NCI-H1694 treated with DMSO at 0.1 percent for 48 hours (cell line): ENCODE data around the gene RRAGD.

Experiments used
- DNase-seq: peaks from one replicate; lab custom pipeline; 2025; lab: John Stamatoyannopoulos, UW

The RRAGD gene, protein sequence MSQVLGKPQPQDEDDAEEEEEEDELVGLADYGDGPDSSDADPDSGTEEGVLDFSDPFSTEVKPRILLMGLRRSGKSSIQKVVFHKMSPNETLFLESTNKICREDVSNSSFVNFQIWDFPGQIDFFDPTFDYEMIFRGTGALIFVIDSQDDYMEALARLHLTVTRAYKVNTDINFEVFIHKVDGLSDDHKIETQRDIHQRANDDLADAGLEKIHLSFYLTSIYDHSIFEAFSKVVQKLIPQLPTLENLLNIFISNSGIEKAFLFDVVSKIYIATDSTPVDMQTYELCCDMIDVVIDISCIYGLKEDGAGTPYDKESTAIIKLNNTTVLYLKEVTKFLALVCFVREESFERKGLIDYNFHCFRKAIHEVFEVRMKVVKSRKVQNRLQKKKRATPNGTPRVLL

GRCh38 chr6:89412071-89413005 is at the start of gene RRAGD:
RRAGD (minus strand) TSS chr6:89412273; CDS start chr6:89411993, 280 bp downstream.
- peak; percentile 49 for DNase-seq

DNA sequence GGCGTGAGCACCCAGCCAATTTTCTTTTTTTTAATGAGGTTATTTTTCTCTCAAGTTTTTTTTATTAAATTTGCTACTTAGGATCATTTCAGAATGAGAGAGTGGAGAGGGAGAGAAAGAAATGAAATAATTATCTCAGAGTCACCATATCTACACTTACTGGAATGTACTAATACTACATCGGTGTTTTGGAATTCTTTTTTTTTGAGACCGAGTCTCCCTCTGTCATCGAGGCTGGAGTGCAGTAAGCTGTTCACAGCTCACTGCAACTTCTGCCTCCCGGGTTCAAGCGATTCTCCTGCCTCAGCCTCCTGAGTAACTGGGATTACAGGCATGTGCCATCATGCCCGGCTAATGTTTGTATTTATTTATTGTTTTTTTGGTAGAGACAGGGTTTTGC is 48.6 kb upstream of the RRAGD start:
- DNase-seq: no peak

- DNase-seq: no peak
Measured at GRCh38 chr6:89459501-89459900, 47.4 kb upstream of the RRAGD start.

DNA sequence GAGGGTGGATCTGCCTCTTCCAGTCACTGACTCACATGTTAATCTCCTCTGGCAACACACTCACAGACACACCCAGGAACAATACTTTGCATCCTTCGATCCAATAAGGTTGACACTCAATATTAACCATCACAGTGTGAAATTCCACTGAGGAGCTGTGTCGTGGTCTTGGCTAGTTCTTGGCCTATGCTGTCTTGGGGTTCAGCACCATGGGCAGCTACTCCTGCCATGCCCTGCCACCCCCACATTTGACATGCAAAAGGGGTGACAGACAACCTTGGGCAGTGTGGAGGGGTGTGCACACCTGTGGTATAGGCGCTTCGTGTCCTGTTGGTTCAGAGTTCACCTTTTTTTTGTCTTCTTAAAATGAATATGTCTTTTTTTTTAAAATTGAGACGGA is 46.6 kb upstream of the RRAGD start:
- no peak for DNase-seq

DNA sequence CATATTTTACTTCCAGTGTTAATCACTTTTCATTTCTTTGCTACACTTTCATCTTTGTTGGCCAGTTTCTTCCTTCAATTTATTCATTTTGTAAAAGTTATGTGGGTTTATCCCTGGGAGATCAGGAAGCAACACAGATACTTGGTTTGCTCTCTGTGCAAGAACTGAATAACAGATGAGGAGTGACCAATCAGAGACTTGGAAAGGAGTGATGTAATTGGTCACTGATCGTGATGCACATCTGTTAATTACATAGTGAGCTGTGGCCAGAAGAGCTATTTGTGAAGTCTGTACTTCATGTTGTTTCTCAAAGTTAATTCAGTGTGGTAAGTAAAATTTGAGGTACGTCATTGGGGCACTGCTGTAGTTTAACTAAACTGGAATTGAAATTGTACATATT is 42.2 kb upstream of the RRAGD start:
- no peak for DNase-seq

DNA sequence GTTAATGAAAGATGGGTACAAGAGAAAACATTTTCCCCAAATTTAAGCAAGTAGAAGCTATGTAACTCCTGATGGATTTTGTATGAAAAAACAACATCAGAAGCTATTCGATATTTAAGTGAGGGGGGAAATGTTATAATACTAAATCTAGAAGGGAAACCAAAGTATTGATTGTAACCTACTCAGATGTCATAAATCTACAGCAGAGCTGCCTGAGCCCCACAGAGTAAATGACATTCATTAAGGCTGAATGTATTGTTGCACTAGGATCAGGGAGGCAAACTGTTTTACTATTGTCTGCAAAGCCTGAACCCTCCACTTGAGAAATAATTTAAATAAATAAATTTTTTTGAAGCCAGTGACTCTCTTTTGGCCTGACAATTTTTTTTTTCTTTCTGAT is 40.2 kb upstream of the RRAGD start:
- DNase-seq: no peak

DNA sequence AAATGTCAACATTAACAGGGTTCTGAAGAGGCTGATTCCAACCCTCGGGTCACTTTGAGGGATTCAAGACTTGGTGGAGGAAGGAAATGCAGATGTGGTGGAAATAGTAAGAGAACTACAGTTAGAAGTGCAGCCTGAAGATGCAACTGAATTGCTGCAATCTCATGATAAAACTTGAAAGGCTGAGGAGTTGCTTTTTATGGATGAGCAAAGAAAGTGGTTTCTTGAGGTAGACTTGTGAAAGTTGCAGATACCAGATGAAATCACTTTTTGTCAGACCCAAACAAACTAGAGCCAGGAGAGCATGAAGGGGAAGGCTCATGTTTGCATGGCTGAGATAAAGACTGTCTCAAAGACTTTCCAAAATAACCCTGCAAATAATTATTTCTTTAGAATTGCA is 37.1 kb upstream of the RRAGD start:
- no peak for DNase-seq

GRCh38 chr6:89443658-89444057 is 31.6 kb upstream of the RRAGD start:
- no peak for DNase-seq

GRCh38 chr6:89440200-89440599 is 28.1 kb upstream of the RRAGD start:
- no peak for DNase-seq

GRCh38 chr6:89439014-89439413 is 26.9 kb upstream of the RRAGD start:
- no peak for DNase-seq

- no peak for DNase-seq
Measured at GRCh38 chr6:89438248-89438647, 26.2 kb upstream of the RRAGD start.

DNA sequence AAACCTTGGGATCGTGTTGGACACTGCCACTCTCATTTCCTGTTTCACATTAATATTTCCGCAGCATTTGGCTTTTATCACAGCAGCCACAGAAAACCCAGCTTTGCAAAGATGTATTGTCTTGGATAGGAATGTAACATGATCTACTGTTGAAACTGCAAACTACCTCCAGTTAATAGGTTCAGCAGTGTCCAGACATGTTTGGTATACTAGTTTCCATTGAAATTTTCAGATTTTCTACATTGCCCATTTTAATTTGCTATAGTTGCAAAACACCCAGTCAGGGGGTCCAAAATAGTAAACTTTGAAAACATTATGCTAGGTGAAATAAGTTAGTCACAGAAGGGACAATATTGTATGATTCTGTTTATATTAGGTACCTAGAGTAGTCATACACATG is 24.2 kb upstream of the RRAGD start:
- no peak for DNase-seq

DNA sequence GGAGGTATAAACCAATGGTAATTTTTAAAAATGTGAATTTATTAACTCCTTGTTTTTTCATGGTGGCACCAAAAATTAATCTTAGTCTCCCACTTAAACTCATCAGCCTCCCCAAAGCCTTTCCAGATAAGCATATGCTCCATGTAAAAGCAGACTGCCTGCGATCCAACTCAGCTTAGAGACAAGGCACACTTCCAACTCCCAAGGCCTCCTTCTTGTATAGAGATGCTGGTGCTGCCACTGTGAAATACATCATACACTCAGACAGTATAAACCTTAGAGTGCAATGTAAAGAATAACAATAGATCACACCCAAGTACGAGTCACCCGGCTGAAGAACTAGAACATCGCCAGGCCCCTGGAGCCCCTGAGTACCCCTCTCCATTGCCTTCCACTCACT is 22.9 kb upstream of the RRAGD start:
- DNase-seq: no peak

GRCh38 chr6:89434150-89434499 is 22.1 kb upstream of the RRAGD start:
- no peak for DNase-seq

- no peak for DNase-seq
Measured at GRCh38 chr6:89433252-89434149, 21.4 kb upstream of the RRAGD start.

DNA sequence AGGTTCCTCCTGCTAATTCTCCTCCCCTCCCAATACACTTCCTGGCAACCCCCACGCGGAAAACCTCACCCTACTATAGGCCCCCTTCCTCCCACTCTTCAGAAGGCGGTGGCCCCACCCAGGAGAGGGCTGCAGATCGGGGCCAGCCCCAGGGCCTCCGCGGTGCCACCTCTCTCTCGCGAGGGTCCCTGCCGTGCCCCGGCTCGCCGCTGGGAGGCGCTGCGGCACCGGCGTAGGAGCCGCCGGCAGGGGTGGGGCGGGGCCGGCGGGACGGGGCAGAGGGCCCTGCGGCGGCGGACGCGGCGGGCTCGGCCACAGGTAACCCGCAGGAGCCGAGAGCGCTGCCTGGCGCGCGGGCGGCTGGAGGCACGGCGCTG is 20.8 kb upstream of the RRAGD start, which contains the start of gene ANKRD6:
Gene ANKRD6 (plus strand): TSS at position 278 of the 377 bp plus-strand sequence. CDS start 133,825 bp downstream, outside the sequence.
- DNase-seq: peak; percentile 19

- no peak for DNase-seq
Measured at GRCh38 chr6:89430201-89430962, 18.3 kb upstream of the RRAGD start.

DNA sequence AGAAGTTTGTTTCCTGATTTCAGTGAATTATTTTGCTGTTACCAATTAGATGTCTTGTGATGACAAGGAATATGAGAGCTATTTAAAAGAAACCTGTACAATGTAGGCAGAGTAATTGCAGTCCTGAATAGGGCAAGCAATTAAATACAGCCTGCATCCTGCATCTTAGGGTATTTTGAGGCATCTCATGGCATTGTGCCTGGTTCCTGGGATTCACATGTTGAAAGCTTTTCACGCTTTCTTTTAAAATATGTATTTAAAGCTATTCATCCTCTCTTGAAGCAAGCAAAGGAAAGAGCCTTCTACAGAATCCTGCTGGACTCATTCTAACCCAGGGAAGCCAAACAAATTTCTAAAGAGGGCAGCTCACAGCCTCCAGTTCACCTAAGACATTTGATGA is 4.7 kb upstream of the RRAGD start:
- DNase-seq: no peak

GRCh38 chr6:89415185-89415584 is 3.1 kb upstream of the RRAGD start:
- no peak for DNase-seq

GRCh38 chr6:89414215-89414614 is 2.1 kb upstream of the RRAGD start:
- no peak for DNase-seq

- no peak for DNase-seq
Measured at GRCh38 chr6:89413006-89413400, 930 bp upstream of the RRAGD start.
